ENCODE data around the gene CAMTA1. TPM values are rescaled to one million over a fixed set of nuclear protein-coding genes. Genes with fewer than 3 reads are reported as not detected.

CAMTA1 gene
- total RNA-seq, 1 donor, result 19.9 TPM

GRCh38 chr1:6996371-6996770 is 211.1 kb downstream of the CAMTA1 start:
- peak in 2 of 3 donors; percentile 14 to 71 for DNase-seq (ENCODE audit: low read depth in 2 of 3, low spot score in 2 of 3)

- no peak for DNase-seq (ENCODE audit: low read depth in 2 of 3, low spot score in 2 of 3)
Observed at GRCh38 chr1:6996866-6997265, 211.6 kb downstream of the CAMTA1 start.

- DNase-seq (ENCODE audit: low read depth in 2 of 3, low spot score in 2 of 3), result no peak
Observed at GRCh38 chr1:6998267-6998666, 213.0 kb downstream of the CAMTA1 start.

GRCh38 chr1:6999826-7000225 is 214.6 kb downstream of the CAMTA1 start:
- DNase-seq (ENCODE audit: low read depth in 2 of 3, low spot score in 2 of 3), result no peak

- DNase-seq (ENCODE audit: low read depth in 2 of 3, low spot score in 2 of 3), result no peak
Observed at GRCh38 chr1:7000720-7001119, 215.5 kb downstream of the CAMTA1 start.

- no peak for DNase-seq (ENCODE audit: low read depth in 2 of 3, low spot score in 2 of 3)
Observed at GRCh38 chr1:7002728-7003127, 217.5 kb downstream of the CAMTA1 start.

- DNase-seq (ENCODE audit: low read depth in 2 of 3, low spot score in 2 of 3), result no peak
Observed at GRCh38 chr1:7003676-7004075, 218.4 kb downstream of the CAMTA1 start.

GRCh38 chr1:7004181-7004580 is 218.9 kb downstream of the CAMTA1 start:
- no peak for DNase-seq (ENCODE audit: low read depth in 2 of 3, low spot score in 2 of 3)

- DNase-seq (ENCODE audit: low read depth in 2 of 3, low spot score in 2 of 3), result no peak
Observed at GRCh38 chr1:7005762-7006161, 220.5 kb downstream of the CAMTA1 start.

GRCh38 chr1:7006996-7007871 is 222.0 kb downstream of the CAMTA1 start:
- no peak for DNase-seq (ENCODE audit: low read depth in 2 of 3, low spot score in 2 of 3)

- no peak for DNase-seq (ENCODE audit: low read depth in 2 of 3, low spot score in 2 of 3)
Observed at GRCh38 chr1:7007902-7008301, 222.6 kb downstream of the CAMTA1 start.

- DNase-seq (ENCODE audit: low read depth in 2 of 3, low spot score in 2 of 3), result no peak
Observed at GRCh38 chr1:7008331-7008730, 223.1 kb downstream of the CAMTA1 start.

- DNase-seq (ENCODE audit: low read depth in 2 of 3, low spot score in 2 of 3), result no peak
Observed at GRCh38 chr1:7008975-7009740, 223.9 kb downstream of the CAMTA1 start.

- no peak for DNase-seq (ENCODE audit: low read depth in 2 of 3, low spot score in 2 of 3)
Observed at GRCh38 chr1:7009741-7010525, 224.7 kb downstream of the CAMTA1 start.

GRCh38 chr1:7010534-7011200 is 225.4 kb downstream of the CAMTA1 start:
- no peak for DNase-seq (ENCODE audit: low read depth in 2 of 3, low spot score in 2 of 3)

GRCh38 chr1:7011826-7012225 is 226.6 kb downstream of the CAMTA1 start:
- DNase-seq (ENCODE audit: low read depth in 2 of 3, low spot score in 2 of 3), result no peak

GRCh38 chr1:7012461-7012924 is 227.2 kb downstream of the CAMTA1 start:
- DNase-seq (ENCODE audit: low read depth in 2 of 3, low spot score in 2 of 3), result no peak

- no peak for DNase-seq (ENCODE audit: low read depth in 2 of 3, low spot score in 2 of 3)
Observed at GRCh38 chr1:7013833-7014639, 228.8 kb downstream of the CAMTA1 start.

- DNase-seq (ENCODE audit: low read depth in 2 of 3, low spot score in 2 of 3), result no peak
Observed at GRCh38 chr1:7014640-7014930, 229.3 kb downstream of the CAMTA1 start.

GRCh38 chr1:7015022-7015421 is 229.8 kb downstream of the CAMTA1 start:
- DNase-seq (ENCODE audit: low read depth in 2 of 3, low spot score in 2 of 3), result no peak
